ENCODE data around the gene UBE3B. TPM values are rescaled to one million over a fixed set of nuclear protein-coding genes. Genes with fewer than 3 reads are reported as not detected.

UBE3B gene
- polyA plus RNA-seq, 1 donor (not counting 4 experiments of a cell fraction or from before 2014, with no cell fraction given): 27.1 TPM

DNA sequence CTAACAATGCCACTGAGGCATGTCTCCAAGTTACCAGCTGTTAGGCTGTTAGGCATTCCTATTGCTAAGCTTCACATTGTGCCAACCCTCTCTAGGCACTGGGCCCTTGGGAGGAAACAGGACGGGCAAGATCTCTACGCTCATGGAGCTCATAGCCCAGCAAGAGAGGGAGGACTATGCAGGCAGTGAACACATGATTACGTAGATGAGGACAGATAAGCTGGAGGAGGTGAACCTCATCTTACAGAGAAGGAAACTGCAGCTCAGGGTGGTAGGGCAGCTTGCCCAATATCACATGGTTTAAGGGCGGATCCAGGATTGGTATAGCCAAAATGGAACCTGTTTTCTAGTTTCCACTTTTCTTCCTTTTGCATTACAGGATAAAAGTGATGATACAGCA, 7.8 kb downstream of the UBE3B start:
- Histone ChIP-seq H3K4me2 (ENCODE audit: control insufficient read depth, extremely low read depth, insufficient read depth, low read depth, low read length) (no peak overlapping the region), H3K27me3 (ENCODE audit: control insufficient read depth, extremely low read depth, insufficient read depth, low read length) (no peaks in the 10 kb centered on the region), H3K79me2 (ENCODE audit: control insufficient read depth, insufficient read depth, low read length) (no peaks in the 10 kb centered on the region), H3K4me1 (ENCODE audit: control insufficient read depth, extremely low read depth, insufficient read depth, low read length) (no peaks in the 10 kb centered on the region), H3K9me3 (ENCODE audit: control insufficient read depth, low read depth, low read length) (no peaks in the 10 kb centered on the region), H2AFZ (ENCODE audit: control insufficient read depth, low read length) (no peak overlapping the region), H3K36me3 (ENCODE audit: control insufficient read depth in 2 of 2, extremely low read depth in 1 of 2, insufficient read depth in 2 of 2, low read length in 2 of 2) (peaks cover 37 to 45% of the 10 kb centered on the region in 2 experiments), H3K9me1 (ENCODE audit: control insufficient read depth, extremely low read depth, insufficient read depth, low read length) (no peaks in the 10 kb centered on the region), H3K9ac (ENCODE audit: control insufficient read depth, extremely low read depth, insufficient read depth, low read length) (no peak overlapping the region), H4K20me1 (ENCODE audit: control insufficient read depth, extremely low read depth, insufficient read depth, low read length) (no peaks in the 10 kb centered on the region), H3K4me3 (ENCODE audit: control insufficient read depth in 2 of 3, extremely low read depth in 1 of 3, insufficient read depth in 2 of 3, low read depth in 1 of 3, low read length in 3 of 3) (no peak overlapping the region), H3K27ac (ENCODE audit: control insufficient read depth, insufficient read depth, low read length) (no peak overlapping the region)
- dilution Hi-C loops (cut with MboI; ENCODE audit: extremely low pct_ligation_motif_present, low sequenced_read_pairs): no loop called here
- DNase-seq (ENCODE audit: low read depth, low spot score) (no peak), FAIRE-seq (no peak)
- TF ChIP-seq EZH2 (IDR thresholded peaks at IDR 0.05; ENCODE audit: low read length): no peak
- TF ChIP-seq, protein P1, sequence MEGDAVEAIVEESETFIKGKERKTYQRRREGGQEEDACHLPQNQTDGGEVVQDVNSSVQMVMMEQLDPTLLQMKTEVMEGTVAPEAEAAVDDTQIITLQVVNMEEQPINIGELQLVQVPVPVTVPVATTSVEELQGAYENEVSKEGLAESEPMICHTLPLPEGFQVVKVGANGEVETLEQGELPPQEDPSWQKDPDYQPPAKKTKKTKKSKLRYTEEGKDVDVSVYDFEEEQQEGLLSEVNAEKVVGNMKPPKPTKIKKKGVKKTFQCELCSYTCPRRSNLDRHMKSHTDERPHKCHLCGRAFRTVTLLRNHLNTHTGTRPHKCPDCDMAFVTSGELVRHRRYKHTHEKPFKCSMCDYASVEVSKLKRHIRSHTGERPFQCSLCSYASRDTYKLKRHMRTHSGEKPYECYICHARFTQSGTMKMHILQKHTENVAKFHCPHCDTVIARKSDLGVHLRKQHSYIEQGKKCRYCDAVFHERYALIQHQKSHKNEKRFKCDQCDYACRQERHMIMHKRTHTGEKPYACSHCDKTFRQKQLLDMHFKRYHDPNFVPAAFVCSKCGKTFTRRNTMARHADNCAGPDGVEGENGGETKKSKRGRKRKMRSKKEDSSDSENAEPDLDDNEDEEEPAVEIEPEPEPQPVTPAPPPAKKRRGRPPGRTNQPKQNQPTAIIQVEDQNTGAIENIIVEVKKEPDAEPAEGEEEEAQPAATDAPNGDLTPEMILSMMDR (optimal IDR thresholded peaks at IDR 0.05 in 1 of 3, IDR thresholded peaks at IDR 0.05 in 1 of 3, conservative IDR thresholded peaks at IDR 0.05 in 1 of 3; ENCODE audit: extremely low read depth in 1 of 3, insufficient read depth in 2 of 3, low read length in 3 of 3): no peak

DNA sequence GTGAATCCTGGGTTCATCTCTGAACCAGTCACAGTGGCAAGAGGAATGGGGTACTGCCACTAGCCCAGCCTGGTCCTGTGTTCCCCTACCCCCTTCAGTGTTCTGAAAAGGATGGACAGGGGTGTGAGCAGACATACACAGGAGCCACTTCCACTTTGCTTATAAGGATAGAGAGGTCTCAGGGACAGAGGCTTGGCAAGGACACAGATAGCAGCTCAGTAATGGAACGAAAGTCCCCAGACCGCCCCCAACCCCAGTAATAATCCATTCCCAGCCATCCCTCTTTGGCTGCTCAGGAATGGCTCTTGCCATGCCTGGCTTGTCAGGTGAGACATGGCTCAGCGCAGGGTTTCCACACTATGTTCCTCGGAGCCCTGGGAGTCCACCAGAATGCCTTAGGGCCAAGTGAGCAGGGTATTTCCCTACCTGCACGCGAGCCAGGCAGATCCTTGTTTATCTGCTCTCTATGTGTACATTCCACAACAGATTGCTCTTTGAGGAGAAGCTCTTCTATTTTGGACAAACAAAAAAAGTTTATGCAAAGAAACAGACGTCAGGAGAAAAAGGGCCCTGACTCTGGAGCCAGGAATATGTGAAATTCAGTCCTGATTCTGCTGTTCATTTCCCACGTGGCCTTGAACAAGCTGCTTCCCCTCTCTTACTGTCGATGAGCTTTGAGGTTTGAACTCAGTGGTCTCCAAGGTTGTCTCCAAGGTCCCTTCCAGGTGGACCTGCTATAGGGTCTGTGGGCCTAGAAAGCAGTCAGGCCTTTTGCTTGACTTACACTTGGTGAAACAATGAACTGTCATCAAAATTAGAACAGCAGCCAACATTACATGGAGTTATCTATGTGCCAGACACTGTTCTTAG, 10.0 kb downstream of the UBE3B start:
- Histone ChIP-seq H3K4me1 (ENCODE audit: control insufficient read depth, extremely low read depth, insufficient read depth, low read length) (no peaks in the 10 kb centered on the region), H4K20me1 (ENCODE audit: control insufficient read depth, extremely low read depth, insufficient read depth, low read length) (no peaks in the 10 kb centered on the region), H2AFZ (ENCODE audit: control insufficient read depth, low read length) (no peak overlapping the region), H3K27ac (ENCODE audit: control insufficient read depth, insufficient read depth, low read length) (no peak overlapping the region), H3K27me3 (ENCODE audit: control insufficient read depth, extremely low read depth, insufficient read depth, low read length) (no peaks in the 10 kb centered on the region), H3K9me1 (ENCODE audit: control insufficient read depth, extremely low read depth, insufficient read depth, low read length) (no peaks in the 10 kb centered on the region), H3K36me3 (ENCODE audit: control insufficient read depth in 2 of 2, extremely low read depth in 1 of 2, insufficient read depth in 2 of 2, low read length in 2 of 2) (peaks cover 42 to 54% of the 10 kb centered on the region in 2 experiments), H3K4me3 (ENCODE audit: control insufficient read depth in 2 of 3, extremely low read depth in 1 of 3, insufficient read depth in 2 of 3, low read depth in 1 of 3, low read length in 3 of 3) (no peak overlapping the region), H3K9ac (ENCODE audit: control insufficient read depth, extremely low read depth, insufficient read depth, low read length) (no peak overlapping the region), H3K79me2 (ENCODE audit: control insufficient read depth, insufficient read depth, low read length) (no peaks in the 10 kb centered on the region), H3K9me3 (ENCODE audit: control insufficient read depth, low read depth, low read length) (no peaks in the 10 kb centered on the region), H3K4me2 (ENCODE audit: control insufficient read depth, extremely low read depth, insufficient read depth, low read depth, low read length) (no peak overlapping the region)
- FAIRE-seq (no peak), DNase-seq (ENCODE audit: low read depth, low spot score) (no peak)
- no peak for TF ChIP-seq EZH2 (IDR thresholded peaks at IDR 0.05; ENCODE audit: low read length)
- TF ChIP-seq, protein P1 (optimal IDR thresholded peaks at IDR 0.05 in 1 of 3, IDR thresholded peaks at IDR 0.05 in 1 of 3, conservative IDR thresholded peaks at IDR 0.05 in 1 of 3; ENCODE audit: extremely low read depth in 1 of 3, insufficient read depth in 2 of 3, low read length in 3 of 3): no peak
- dilution Hi-C loops (cut with MboI; ENCODE audit: extremely low pct_ligation_motif_present, low sequenced_read_pairs): no loop called here
